GM23338 (cell line): Measurements from ENCODE around the gene EBLN1. TPM values are rescaled to one million over a fixed set of nuclear protein-coding genes. Genes with fewer than 3 reads are reported as not detected.
"Not testable (repeated sequence)": the region's sequence is repeated elsewhere in the genome, so short reads cannot be mapped to it uniquely, and the experiment has no call there.

Experiments used
- ATAC-seq: fragments of 200-7000 bp; cut with Tn5 transposase; 3 replicates; pipeline ENCODE4 v1.9.1; 2020
- DNase-seq: peaks from one replicate; pipeline ENCODE4 v3.0.0-alpha.2; 2015; ENCODE audit warnings: low spot score
- H2AFZ ChIP-seq: fragments of 200-600 bp; sonication (generic); 2 replicates; pipeline ENCODE4 v1.8.0; 2016; ENCODE audit warnings: antibody characterized with exemption, mild to moderate bottlenecking, moderate library complexity
- H3F3A ChIP-seq: fragments of 200-600 bp; sonication (generic); replicated peaks from 2 replicates; pipeline ENCODE4 v1.8.0; 2017; ENCODE audit warnings: antibody characterized with exemption, mixed run types, low read depth
- H3K27ac ChIP-seq: fragments of 200-600 bp; sonication (generic); 2 replicates; pipeline ENCODE4 v1.6.1; 2016; ENCODE audit warnings: low read depth
- H3K27me3 ChIP-seq: fragments of 200-600 bp; sonication (generic); 2 replicates; pipeline ENCODE4 v1.8.0; 2016; ENCODE audit warnings: mild to moderate bottlenecking, mixed run types, moderate library complexity; ENCODE audit not compliant: insufficient read depth
- H3K36me3 ChIP-seq: fragments of 200-600 bp; sonication (generic); 2 replicates; pipeline ENCODE4 v1.8.0; 2016; ENCODE audit warnings: mild to moderate bottlenecking; ENCODE audit not compliant: insufficient read depth
- H3K4me1 ChIP-seq: fragments of 200-600 bp; sonication (generic); 2 replicates; pipeline ENCODE4 v1.8.0; 2016; ENCODE audit warnings: mild to moderate bottlenecking, moderate library complexity; ENCODE audit not compliant: insufficient read depth
- H3K4me2 ChIP-seq: fragments of 200-600 bp; sonication (generic); 2 replicates; pipeline ENCODE4 v1.7.1; 2017; ENCODE audit warnings: mixed run types
- H3K4me3 ChIP-seq: fragments of 200-600 bp; sonication (generic); 2 replicates; pipeline ENCODE4 v1.6.1; 2016; ENCODE audit warnings: mixed run types
- H3K79me2 ChIP-seq: fragments of 200-600 bp; sonication (generic); replicated peaks from 2 replicates; pipeline ENCODE4 v1.8.0; 2017; ENCODE audit warnings: mild to moderate bottlenecking; ENCODE audit not compliant: insufficient read depth
- H3K9me2 ChIP-seq: fragments of 200-600 bp; sonication (generic); 2 replicates; pipeline ENCODE4 v1.8.0; 2017; ENCODE audit not compliant: insufficient read depth
- H4K20me1 ChIP-seq: fragments of 200-600 bp; sonication (generic); replicated peaks from 2 replicates; pipeline ENCODE4 v1.8.0; 2017; ENCODE audit warnings: mild to moderate bottlenecking; ENCODE audit not compliant: insufficient read depth
- H3K27ac Mint-ChIP-seq: 2 replicates; pipeline ENCODE4 v1.8.0; 2020; ENCODE audit warnings: inconsistent platforms, mild to moderate bottlenecking, moderate library complexity, mixed read lengths
- H3K27me3 Mint-ChIP-seq: 3 replicates; pipeline ENCODE4 v1.8.0; 2022; ENCODE audit warnings: low read depth, mild to moderate bottlenecking, moderate library complexity, mixed read lengths, inconsistent platforms; ENCODE audit not compliant: insufficient read depth, poor library complexity
- H3K36me3 Mint-ChIP-seq: 3 replicates; pipeline ENCODE4 v1.8.0; 2021; ENCODE audit warnings: low read depth, mild to moderate bottlenecking, inconsistent platforms, moderate library complexity, mixed read lengths
- H3K4me1 Mint-ChIP-seq: 3 replicates; pipeline ENCODE4 v1.8.0; 2020; ENCODE audit warnings: mild to moderate bottlenecking, inconsistent platforms, mixed read lengths
- H3K4me3 Mint-ChIP-seq: 3 replicates; pipeline ENCODE4 v1.8.0; 2021; ENCODE audit warnings: moderate library complexity, mild to moderate bottlenecking, inconsistent platforms, mixed read lengths
- H3K9me3 Mint-ChIP-seq: 3 replicates; pipeline ENCODE4 v1.8.0; 2020; ENCODE audit warnings: moderate library complexity, mild to moderate bottlenecking, inconsistent platforms, mixed read lengths
- CTCF ChIP-seq, 2 experiments: fragments of 200-600 bp in 1 of 2; sonication (generic) in 1 of 2; conservative IDR thresholded peaks; 2 replicates each; pipeline versions ENCODE4 v1.5.1 to v1.6.1; 2016 to 2017; ENCODE audit warnings: antibody characterized with exemption in 2 of 2, low read depth in 2 of 2, mild to moderate bottlenecking in 2 of 2, moderate library complexity in 1 of 2
- NANOG ChIP-seq: IDR thresholded peaks from 2 replicates; pipeline ENCODE4 v1.6.1; 2016; ENCODE audit warnings: antibody characterized with exemption, borderline replicate concordance
- POLR2AphosphoS5 ChIP-seq: IDR thresholded peaks from 2 replicates; pipeline ENCODE4 v1.6.1; 2016; ENCODE audit warnings: antibody characterized with exemption, low read depth
- STAT1 ChIP-seq: IDR thresholded peaks from one replicate; pipeline ENCODE4 v1.6.1; 2016; ENCODE audit warnings: antibody characterized with exemption; ENCODE audit not compliant: unreplicated experiment
- ZNF462 ChIP-seq: fragments of 250-450 bp; sonication (Bioruptor Pico); IDR thresholded peaks from 2 replicates; pipeline ENCODE4 v1.5.0; 2020; ENCODE audit warnings: mild to moderate bottlenecking, moderate library complexity
- polyA plus RNA-seq: library from polyadenylated mRNA; unstranded; fragments of >200 nt; fragmentation: Nextera tagmentation; extraction: Ambion mirVana; gene quantifications from 2 replicates; pipeline ENCODE4 v1.2.1, GENCODE V29; 2016
- total RNA-seq: library from RNA; depleted of rRNA; stranded (reverse); fragments of >200 nt; shearing (Covaris generic); gene quantifications from 2 replicates; pipeline ENCODE4 v1.2.3, GENCODE V29; 2014

EBLN1 gene
- total and polyA plus RNA-seq, 2 experiments from 2014 or later, result not detected

- no peak overlapping the region for H3K4me3 Mint-ChIP-seq
- H3K27me3 Mint-ChIP-seq, result no peaks in the 10 kb centered on the region
- Histone ChIP-seq H3K27me3 (no peaks in the 10 kb centered on the region), H2AFZ (peak overlapping the region; percentile 75; the same call in 1 of the 2 replicates), H4K20me1 (no peaks in the 10 kb centered on the region), H3K4me1 (no peaks in the 10 kb centered on the region; the same call in 1 of the 2 replicates), H3K9me2 (no peaks in the 10 kb centered on the region), H3F3A (no peaks in the 10 kb centered on the region), H3K27ac (no peak overlapping the region), H3K36me3 (no peaks in the 10 kb centered on the region), H3K79me2 (no peaks in the 10 kb centered on the region), H3K4me3 (no peak overlapping the region), H3K4me2 (no peak overlapping the region)
- DNase-seq, result peak; percentile 63
- peak; percentile 91 for ATAC-seq
- H3K4me1 Mint-ChIP-seq, result no peaks in the 10 kb centered on the region
- TF ChIP-seq NANOG, result no peak
- no peak for TF ChIP-seq POLR2AphosphoS5
- TF ChIP-seq CTCF (conservative IDR thresholded peaks at IDR 0.05; ENCODE audit: low read depth in 2 of 2), result peak; percentile 54 to 72
- no peak for TF ChIP-seq STAT1
- TF ChIP-seq ZNF462 (CRISPR knock-in tag), result no peak
- H3K9me3 Mint-ChIP-seq, result no peaks in the 10 kb centered on the region
- H3K36me3 Mint-ChIP-seq, result no peaks in the 10 kb centered on the region
- no peak overlapping the region for H3K27ac Mint-ChIP-seq
Observed at GRCh38 chr10:22218448-22218847, 633 bp upstream of the EBLN1 start.

GRCh38 chr10:22217084-22217483 is 731 bp downstream of the EBLN1 start:
- H3K27me3 Mint-ChIP-seq, H3K79me2 ChIP-seq, H2AFZ ChIP-seq, H3K4me3 ChIP-seq, DNase-seq, H3K36me3 Mint-ChIP-seq, H4K20me1 ChIP-seq, H3K4me1 ChIP-seq, H3K9me3 Mint-ChIP-seq, H3K27ac ChIP-seq, H3K4me3 Mint-ChIP-seq, H3K9me2 ChIP-seq, H3K4me2 ChIP-seq, H3K36me3 ChIP-seq, H3K4me1 Mint-ChIP-seq, H3K27ac Mint-ChIP-seq, H3F3A ChIP-seq, H3K27me3 ChIP-seq, ATAC-seq: not testable (repeated sequence)
